ENCODE data around the gene PYGM. TPM values are rescaled to one million over a fixed set of nuclear protein-coding genes. Genes with fewer than 3 reads are reported as not detected.

The PYGM gene
- 4.6 TPM for total RNA-seq

DNA sequence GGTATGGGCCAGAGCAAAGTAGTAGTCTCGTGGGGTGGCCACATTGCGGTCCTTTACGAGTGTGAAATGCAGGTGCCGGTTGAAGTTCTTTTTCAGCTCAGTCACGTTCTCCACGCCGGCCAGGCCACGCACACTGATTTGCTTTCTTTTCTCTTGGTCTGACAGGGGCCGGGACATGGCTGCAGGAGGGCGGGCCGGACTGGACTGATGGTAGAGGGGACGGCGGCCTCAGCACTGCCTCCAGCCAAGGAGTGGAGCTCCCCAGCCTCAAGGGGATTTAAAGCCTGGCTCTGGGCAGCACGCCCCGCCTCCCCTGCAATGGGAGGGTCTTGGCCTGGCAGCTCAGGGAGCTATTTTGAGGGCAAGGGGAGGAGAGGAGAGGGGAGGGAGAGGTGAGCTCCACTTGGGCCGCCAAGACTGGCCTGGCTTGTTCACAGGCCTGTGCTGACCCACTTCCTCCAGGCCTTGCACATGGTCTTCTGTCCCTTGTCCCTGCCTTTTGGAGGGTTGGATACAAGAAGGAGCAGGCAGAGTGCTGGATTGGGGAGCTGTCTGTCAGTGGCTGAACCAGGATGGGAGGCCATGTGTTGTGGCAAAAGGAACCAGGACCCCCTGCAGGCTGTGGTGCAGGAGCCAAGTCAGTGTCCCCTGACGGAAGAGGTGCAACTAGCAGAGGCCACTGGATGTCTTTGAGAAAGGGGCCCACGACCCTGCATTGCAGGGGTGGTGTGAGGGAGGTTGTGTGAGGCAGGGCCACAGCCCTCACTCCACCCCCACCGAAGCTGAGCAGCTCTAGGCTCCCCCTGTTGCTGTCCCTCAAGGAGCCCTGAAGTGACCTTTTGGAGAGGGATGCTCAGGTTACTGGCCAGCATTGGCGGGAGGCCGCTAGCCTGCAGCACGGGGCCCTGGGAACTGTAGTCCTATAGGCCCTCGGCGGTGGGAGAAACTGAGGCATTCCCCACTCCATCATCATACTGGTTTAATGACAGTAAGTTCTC lies at the start of gene PYGM:
TSS of gene PYGM (minus strand) at position 253 of the 998 bp plus-strand sequence. CDS start at position 177, 76 bp downstream.
- no peak for DNase-seq (ENCODE audit: low read depth in 2 of 3, low spot score in 2 of 3)

GRCh38 chr11:64805481-64805880 lies 45.7 kb upstream of the PYGM start:
- no peak for DNase-seq (ENCODE audit: low read depth in 2 of 3, low spot score in 2 of 3)

DNA sequence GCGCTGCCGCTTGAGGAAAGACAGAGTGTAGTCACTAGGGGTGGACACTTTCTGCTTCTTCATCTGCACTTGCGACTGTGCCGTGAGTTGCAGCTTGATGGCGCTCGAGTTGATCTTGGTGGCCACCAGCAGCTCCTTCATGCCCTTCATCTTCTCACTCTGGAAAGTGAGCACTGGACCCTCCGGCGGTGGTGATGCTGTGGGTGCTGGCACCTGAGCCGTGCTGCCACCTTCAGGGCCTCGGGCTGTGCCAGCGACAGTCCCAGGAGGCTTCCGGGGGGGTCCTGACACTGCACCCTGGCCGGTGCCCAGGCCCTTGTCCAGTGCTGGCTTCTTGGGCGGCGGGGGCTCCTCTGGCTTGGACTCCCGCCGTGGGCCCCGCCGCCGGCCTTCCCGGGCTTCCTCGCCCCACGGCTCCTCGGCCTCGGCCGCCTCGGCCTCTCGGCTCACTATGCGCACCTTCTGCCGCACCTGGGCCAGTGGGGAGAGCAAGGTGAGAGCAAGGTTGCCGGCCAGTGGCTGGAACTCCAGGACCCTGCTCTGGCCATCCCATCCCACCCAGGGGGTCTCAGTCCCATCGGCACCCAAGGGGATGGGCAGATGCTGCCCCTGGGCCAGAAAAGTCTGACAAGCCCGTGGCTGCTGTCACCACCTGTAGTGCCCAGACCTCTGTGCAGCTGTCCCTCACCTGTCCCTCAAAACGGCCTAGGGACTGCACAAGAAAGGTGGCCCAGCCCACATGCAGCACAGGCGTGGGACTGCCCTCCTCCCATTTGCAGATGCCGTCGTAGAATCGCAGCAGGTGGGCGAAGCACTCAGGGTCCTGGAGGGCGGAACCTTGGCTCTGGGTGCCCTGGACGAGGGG lies 44.8 kb upstream of the PYGM start:
- DNase-seq (ENCODE audit: low read depth in 2 of 3, low spot score in 2 of 3), result no peak

DNA sequence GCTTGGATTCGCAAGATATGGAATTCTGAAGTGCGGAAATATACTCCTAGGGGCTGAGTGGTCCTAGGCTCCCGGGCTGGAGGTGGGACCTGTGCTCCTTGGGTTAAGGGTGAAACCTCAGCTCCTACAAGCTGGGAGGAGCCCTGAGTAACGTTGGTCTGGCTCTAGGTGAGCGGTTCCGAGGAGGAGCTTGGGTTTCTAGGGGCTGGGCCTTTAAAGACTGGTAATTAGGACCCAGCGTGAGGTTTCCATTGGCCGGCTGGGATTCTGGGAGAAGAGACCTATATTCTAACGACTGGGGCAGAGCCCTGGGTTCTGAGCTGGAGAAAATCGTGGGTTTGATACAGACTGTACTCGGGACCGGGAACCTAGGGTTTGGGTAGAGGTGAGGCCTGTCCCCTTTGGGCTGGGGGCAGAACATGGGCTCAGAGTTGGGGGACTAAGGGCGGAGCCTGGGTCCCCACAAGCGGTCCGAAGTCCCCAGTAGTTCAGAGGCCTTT lies 44.1 kb upstream of the PYGM start:
- DNase-seq (ENCODE audit: low read depth in 2 of 3, low spot score in 2 of 3), result no peak

DNA sequence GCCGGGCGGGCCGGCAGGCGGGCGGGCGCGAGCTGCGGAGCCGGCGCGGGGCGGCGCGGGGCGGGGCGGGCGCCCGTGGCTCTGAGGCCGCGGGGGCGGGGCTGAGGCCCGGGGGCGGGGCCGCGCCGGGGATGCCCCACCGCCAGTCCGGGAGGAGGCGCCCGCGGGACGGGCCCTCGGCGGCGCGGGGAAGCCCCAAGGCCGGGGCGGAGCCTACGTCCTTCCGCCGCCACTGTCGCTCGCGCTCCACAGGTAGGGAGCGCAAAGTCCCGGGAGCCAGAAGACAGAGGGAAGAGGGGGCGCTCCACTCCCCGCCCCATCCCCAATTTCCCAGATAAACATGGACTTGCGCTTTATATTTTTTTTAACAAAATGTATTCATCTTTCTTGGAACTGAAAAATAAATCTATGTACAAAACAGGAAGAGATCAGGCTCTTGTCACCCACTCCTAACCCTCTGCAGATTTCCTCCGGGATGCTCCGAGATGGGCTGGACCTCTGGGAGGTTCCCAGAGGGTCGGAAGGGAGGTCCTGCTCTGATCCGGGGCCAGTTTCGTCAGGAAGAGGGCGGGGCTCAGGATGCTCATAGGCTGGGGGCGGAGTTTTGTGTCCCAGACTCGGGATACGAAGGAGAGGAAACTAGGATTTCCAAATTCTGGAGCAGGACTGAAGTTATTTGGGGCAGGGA lies 43.5 kb upstream of the PYGM start, which contains the start of gene MAP4K2:
TSS of gene MAP4K2 (minus strand) at position 57 of the 688 bp plus-strand sequence. CDS start 65 bp downstream, outside the sequence.
- peak; percentile 76 to 84 (median 79) for DNase-seq (ENCODE audit: low read depth in 2 of 3, low spot score in 2 of 3)

- DNase-seq (ENCODE audit: low read depth in 2 of 3, low spot score in 2 of 3), result no peak
These were observed 42.8 kb upstream of the PYGM start for GRCh38 chr11:64802370-64803157.

DNA sequence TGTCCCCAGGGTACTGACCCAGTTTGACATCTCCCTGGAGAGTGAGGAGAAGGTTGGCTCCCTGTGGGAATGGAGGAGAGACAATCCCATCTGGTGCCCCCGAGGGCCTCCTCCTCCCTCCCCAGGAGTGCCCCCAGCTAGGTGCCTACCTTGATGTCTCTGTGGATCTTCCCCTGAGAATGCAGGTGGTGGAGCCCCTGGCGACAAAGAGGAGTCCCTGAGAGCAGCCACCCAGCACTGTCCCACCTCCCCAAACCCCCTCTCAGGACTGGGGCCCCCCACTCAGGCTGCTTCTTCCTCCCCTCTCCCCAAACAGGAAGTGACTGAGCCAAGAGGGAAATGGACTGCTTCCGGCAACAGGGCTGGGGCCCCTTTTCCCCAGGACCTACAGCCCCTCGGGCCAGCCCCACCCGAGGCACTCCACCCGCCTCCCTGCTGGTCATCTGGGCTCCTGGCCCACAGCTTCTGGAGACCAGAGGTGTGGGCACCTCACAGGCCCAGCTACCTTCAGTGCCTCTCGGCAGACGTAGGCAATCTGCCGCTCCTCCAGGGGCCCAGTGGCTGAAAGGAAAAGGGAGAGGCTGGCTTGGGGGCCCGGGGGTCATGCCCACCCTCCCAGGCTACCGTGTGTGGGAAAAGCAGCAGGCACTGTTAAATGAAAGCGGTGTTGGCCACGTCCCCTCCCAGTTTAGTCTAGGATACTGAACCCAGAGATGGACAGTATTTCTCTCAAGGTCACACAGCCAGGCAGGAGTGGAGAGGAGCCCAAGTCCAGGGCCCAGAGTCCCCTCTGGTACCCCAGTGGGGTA lies 42.0 kb upstream of the PYGM start:
- DNase-seq (ENCODE audit: low read depth in 2 of 3, low spot score in 2 of 3), result no peak

DNA sequence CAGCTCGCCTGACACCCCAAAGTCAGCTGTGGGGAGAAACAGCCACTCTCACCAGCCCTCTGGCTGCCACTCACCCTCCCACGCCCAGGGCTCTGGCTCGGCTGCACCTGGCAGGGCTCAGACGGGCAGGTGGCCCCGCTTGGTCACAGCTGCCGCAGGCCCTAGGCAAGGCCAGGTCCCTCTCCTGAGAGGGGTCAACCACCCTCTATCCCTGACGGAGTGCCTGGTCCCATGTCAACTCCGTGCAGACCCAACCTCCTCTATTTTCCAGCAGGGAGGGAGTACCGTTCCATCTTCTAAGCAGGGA lies 41.3 kb upstream of the PYGM start:
- DNase-seq (ENCODE audit: low read depth in 2 of 3, low spot score in 2 of 3), result no peak

DNA sequence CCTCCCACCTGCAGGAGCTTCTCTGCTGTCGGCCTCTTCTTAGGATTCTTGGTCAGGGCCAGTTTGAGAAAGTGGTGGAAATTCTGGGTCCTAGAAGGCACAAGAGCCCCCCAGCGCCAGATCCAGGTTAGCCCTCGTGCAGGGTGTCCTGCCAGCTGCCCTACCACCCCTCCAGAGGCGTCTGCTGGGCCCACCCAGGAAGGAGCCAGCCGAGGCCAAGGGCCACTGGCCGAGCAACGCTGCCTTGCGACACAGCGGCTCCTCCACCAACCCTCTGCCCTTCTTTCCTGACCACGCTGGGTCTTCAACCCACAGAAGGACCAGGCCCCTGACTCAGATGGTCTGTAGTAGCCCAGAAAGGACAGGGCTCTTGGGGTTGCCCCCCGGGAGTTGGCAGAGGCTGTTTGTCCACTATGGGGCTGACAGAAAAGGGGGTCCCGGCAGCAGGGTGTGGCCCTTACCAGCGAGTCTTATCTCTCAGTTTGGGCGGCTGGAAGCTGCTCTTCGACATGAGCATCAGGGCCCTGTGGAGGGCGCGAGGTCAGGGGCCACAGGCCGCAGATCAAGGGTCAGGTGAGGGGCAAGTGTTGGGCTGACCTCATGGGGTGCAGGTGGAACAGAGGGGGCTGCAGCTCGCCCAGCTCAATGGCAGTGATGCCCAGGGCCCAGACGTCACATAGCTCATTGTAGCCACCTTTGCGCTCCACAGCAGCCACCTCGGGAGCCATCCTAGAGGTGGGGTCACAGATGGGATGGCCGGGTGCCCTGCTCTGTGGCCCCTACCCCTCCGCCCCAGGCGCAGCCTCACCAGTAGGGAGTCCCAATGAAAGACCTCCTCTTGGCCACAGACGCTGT lies 40.8 kb upstream of the PYGM start:
- DNase-seq (ENCODE audit: low read depth in 2 of 3, low spot score in 2 of 3), result no peak

DNA sequence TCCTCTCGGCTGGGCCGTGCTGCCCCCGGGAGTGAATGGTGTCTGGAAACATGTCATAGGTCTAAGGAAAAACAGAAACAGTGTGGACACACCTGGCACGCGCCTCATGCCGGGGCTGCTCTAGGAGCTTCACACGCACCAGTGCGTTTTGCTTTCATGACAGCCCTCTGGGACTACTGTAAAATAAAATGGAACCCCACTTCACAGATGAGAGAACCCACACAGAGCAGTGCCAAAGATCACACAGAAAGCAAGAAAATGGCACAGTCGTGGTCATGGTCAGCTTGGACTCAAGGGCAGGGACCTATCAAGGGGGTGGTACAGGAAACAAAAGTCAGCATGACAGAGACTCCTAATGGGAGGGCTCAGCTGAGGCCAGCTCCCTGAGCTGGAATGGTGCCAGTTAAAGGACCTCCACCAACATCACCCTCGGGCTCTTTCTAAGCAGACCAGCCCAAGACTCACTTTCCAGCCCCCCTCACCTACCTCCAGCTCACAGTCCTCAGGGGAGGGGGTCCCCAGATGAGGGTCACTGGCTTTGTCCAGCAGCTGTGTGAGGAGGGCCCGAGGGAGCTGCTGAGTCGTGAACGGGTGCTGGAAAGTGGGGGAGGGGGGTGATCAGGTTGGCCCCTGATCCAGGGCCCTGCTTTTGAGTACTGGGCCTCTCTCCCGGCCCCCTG lies 40.0 kb upstream of the PYGM start:
- DNase-seq (ENCODE audit: low read depth in 2 of 3, low spot score in 2 of 3), result no peak

DNA sequence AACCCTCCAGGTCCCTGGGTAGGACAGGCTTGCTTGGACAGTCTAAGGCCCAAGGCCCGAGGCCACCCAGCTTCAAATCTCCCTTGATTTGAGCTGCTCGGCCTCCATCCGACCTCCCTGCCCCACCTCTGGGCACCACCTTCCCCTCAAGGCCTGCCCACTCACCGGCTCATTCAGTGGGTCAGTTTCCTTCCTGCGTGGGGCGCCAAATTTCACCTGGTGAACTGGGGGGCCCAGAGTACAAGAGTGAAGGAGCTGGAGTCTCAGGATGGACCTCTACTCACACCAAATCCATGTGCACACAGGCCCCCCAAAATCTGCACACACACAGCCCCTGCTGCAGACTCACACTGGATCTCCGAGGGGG lies 39.5 kb upstream of the PYGM start:
- no peak for DNase-seq (ENCODE audit: low read depth in 2 of 3, low spot score in 2 of 3)

GRCh38 chr11:64796757-64797541 lies 37.2 kb upstream of the PYGM start:
- no peak for DNase-seq (ENCODE audit: low read depth in 2 of 3, low spot score in 2 of 3)

GRCh38 chr11:64796047-64796756 lies 36.4 kb upstream of the PYGM start:
- DNase-seq (ENCODE audit: low read depth in 2 of 3, low spot score in 2 of 3), result no peak

- no peak for DNase-seq (ENCODE audit: low read depth in 2 of 3, low spot score in 2 of 3)
These were observed 34.8 kb upstream of the PYGM start for GRCh38 chr11:64794526-64794925.

- no peak for DNase-seq (ENCODE audit: low read depth in 2 of 3, low spot score in 2 of 3)
These were observed 33.7 kb upstream of the PYGM start for GRCh38 chr11:64793271-64794160.

All from hematopoietic multipotent progenitor cell (in vitro differentiated cells).